ENCODE data around the gene TRIM74.

DNA sequence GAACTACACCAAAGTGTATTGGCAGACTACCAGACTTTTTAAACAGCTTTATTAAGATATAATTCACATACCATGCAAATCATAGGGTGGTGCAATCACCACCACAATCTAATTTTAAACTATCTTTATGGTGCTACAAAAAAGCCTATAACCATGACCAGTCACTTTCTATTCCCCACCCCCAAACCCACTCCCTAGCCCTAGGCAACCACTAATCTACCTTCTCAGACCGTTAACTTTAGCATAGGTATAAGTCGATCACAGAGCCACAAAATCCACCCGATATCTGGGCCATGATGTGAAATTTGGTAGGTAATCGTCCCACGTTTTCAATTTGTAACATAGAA, 44.9 kb downstream of the TRIM74 start:
- TF ChIP-seq, protein P1, sequence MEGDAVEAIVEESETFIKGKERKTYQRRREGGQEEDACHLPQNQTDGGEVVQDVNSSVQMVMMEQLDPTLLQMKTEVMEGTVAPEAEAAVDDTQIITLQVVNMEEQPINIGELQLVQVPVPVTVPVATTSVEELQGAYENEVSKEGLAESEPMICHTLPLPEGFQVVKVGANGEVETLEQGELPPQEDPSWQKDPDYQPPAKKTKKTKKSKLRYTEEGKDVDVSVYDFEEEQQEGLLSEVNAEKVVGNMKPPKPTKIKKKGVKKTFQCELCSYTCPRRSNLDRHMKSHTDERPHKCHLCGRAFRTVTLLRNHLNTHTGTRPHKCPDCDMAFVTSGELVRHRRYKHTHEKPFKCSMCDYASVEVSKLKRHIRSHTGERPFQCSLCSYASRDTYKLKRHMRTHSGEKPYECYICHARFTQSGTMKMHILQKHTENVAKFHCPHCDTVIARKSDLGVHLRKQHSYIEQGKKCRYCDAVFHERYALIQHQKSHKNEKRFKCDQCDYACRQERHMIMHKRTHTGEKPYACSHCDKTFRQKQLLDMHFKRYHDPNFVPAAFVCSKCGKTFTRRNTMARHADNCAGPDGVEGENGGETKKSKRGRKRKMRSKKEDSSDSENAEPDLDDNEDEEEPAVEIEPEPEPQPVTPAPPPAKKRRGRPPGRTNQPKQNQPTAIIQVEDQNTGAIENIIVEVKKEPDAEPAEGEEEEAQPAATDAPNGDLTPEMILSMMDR (IDR thresholded peaks at IDR 0.05), result no peak
- no peak for TF ChIP-seq POLR2A (IDR thresholded peaks at IDR 0.05)

Measured in thyroid gland (tissue), 4 donors.